DMS114 treated with DMSO at 0.1 percent for 48 hours (cell line): ENCODE measurements around the gene OR51A7.
"Not testable (repeated sequence)": the region's sequence is repeated elsewhere in the genome, so short reads cannot be mapped to it uniquely, and the experiment has no call there.

Experiments used
- DNase-seq: peaks from one replicate; lab custom pipeline; 2025; ENCODE audit not compliant: unreplicated experiment; lab: John Stamatoyannopoulos, UW

The OR51A7 gene

DNA sequence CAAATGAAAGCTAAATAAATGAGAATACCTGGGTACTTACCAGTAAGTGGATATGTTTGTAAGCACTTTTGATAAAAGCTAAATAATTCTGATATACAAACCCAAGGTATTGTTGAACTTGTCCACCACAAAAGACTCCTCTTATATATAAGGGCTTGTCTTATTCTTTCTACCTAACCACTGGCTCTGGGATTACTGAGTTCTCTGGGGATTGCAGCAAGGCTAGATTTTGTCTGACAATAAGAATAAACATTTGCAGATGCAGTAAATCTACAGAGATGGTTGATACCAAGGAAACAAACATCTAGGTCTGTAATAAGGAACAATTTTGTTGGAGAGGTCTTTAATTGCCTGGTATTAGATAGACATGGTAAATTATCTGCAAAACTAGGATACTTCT, 43.9 kb downstream of the OR51A7 start, which contains the start of gene OR51A4:
TSS of gene OR51A4 (minus strand) at position 101 of the 400 bp plus-strand sequence. CDS start 505 bp downstream, outside the sequence.
- no peak for DNase-seq

DNA sequence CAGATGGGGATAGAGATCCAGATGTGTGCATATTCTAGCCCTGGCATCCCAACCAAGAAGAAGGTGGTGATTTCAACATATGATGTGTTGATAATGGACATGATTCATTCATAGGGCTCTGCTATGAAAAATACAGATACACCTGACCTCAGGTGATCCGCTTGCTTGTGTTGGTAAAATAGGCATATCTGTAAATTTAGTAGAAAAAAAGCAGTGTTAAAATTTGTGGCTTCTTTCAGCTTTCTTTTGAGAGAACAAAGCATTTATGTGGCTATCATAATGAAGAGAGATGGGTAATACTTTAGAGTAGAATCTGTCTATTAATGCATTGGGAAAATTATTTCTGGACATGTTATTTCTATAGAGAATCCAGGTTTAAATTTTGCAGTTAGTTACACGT, 52.0 kb downstream of the OR51A7 start, which contains the start of gene OR51A2:
TSS of gene OR51A2 (minus strand) at position 101 of the 400 bp plus-strand sequence. CDS start at position 101, 0 bp downstream.
- DNase-seq = not testable (repeated sequence)

DNA sequence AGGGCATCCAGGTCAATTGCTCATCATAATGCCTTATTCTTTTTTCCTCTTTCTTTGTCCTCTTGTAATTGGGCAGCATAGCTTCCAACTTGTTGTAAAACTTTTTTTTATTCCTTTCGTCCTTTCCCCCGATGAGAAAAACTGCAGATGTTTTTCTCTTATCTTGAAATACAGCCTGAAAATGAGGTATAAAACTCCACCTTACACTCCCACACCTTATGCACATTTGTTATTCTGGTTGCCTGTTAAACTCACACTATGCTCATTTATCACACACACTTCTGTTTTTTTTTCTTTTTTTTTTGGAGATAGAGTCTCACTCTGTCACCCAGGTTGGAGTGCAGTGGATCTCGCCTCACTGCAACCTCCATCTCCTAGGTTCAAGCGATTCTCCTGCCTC, 53.8 kb downstream of the OR51A7 start:
- no peak for DNase-seq
